Amniotic stem cell (primary cell): Measurements from ENCODE around the gene TMEM129.
A peak's percentile ranks its signal among the peaks of the same experiment; 100 is the strongest.

Experiments used
- DNase-seq: peaks from one replicate; lab custom pipeline; 2025; lab: John Stamatoyannopoulos, UW

Gene TMEM129

GRCh38 chr4:1721003-1721665, at the start of gene TMEM129, which contains the start of gene TACC3:
TMEM129 (minus strand) TSS chr4:1721323; CDS start chr4:1720837, 486 bp downstream.
TACC3 (plus strand) TSS chr4:1721521; CDS start chr4:1723422, 1,901 bp downstream.
- DNase-seq = peak; percentile 83

- DNase-seq = no peak
Observed at GRCh38 chr4:1770791-1771231, 49.7 kb upstream of the TMEM129 start.

GRCh38 chr4:1770245-1770644, 49.1 kb upstream of the TMEM129 start:
- DNase-seq = no peak

GRCh38 chr4:1769692-1770091, 48.6 kb upstream of the TMEM129 start:
- DNase-seq = no peak

GRCh38 chr4:1768367-1769034, 47.4 kb upstream of the TMEM129 start:
- DNase-seq = no peak

- no peak for DNase-seq
Observed at GRCh38 chr4:1767770-1768366, 46.7 kb upstream of the TMEM129 start.

GRCh38 chr4:1767061-1767769, 46.1 kb upstream of the TMEM129 start:
- DNase-seq = no peak

GRCh38 chr4:1766106-1767060, 45.3 kb upstream of the TMEM129 start:
- no peak for DNase-seq

- no peak for DNase-seq
Observed at GRCh38 chr4:1765409-1766072, 44.4 kb upstream of the TMEM129 start.

GRCh38 chr4:1764670-1765069, 43.5 kb upstream of the TMEM129 start:
- no peak for DNase-seq

GRCh38 chr4:1763550-1764080, 42.5 kb upstream of the TMEM129 start:
- DNase-seq = no peak

- DNase-seq = no peak
Observed at GRCh38 chr4:1763070-1763549, 42.0 kb upstream of the TMEM129 start.

GRCh38 chr4:1762264-1763010, 41.3 kb upstream of the TMEM129 start:
- no peak for DNase-seq

GRCh38 chr4:1761130-1761689, 40.1 kb upstream of the TMEM129 start:
- no peak for DNase-seq

GRCh38 chr4:1760521-1761071, 39.5 kb upstream of the TMEM129 start:
- DNase-seq = no peak

- no peak for DNase-seq
Observed at GRCh38 chr4:1759818-1760223, 38.7 kb upstream of the TMEM129 start.

GRCh38 chr4:1759170-1759817, 38.2 kb upstream of the TMEM129 start:
- no peak for DNase-seq
